Activated T-cell treated with anti-CD3 and anti-CD28 coated beads, Interleukin-2, amount 50 U/mL, for 4 hours (primary cell): ENCODE results near the gene MSTO1. TPM values are rescaled to one million over a fixed set of nuclear protein-coding genes. Genes with fewer than 3 reads are reported as not detected.
"Not testable (repeated sequence)": the region's sequence is repeated elsewhere in the genome, so short reads cannot be mapped to it uniquely, and the experiment has no call there.

ENCODE experiments used
- ATAC-seq, 2 donors: fragments of 200-7000 bp; cut with Tn5 transposase; one replicate each; pipeline ENCODE4 v1.10.0; 2021
- DNase-seq: peaks from one replicate; pipeline ENCODE4 v3.0.0-alpha.2; 2020
- H3K27me3 Mint-ChIP-seq: one replicate; pipeline ENCODE4 v1.8.0; 2021; ENCODE audit warnings: low read depth, mixed read lengths
- H3K36me3 Mint-ChIP-seq: one replicate; pipeline ENCODE4 v1.8.0; 2022; ENCODE audit warnings: mixed read lengths; ENCODE audit not compliant: insufficient read depth
- H3K4me1 Mint-ChIP-seq: one replicate; pipeline ENCODE4 v1.8.0; 2021; ENCODE audit warnings: low read depth, mixed read lengths
- H3K4me3 Mint-ChIP-seq: one replicate; pipeline ENCODE4 v1.8.0; 2021; ENCODE audit warnings: mild to moderate bottlenecking, moderate library complexity, mixed read lengths
- H3K9me3 Mint-ChIP-seq: one replicate; pipeline ENCODE4 v1.8.0; 2021; ENCODE audit warnings: mixed read lengths
- total RNA-seq, 3 donors: library from RNA; stranded (reverse); gene quantifications; one replicate each; pipeline ENCODE4 v1.2.1, GENCODE V29; 2021

Gene MSTO1
- total RNA-seq, 3 donors from 2014 or later: 133 to 139 (median 135) TPM

GRCh38 chr1:155645034-155645598 is 35.1 kb downstream of the MSTO1 start:
- Mint-ChIP-seq H3K4me1 (no peaks in the 10 kb centered on the region), H3K36me3 (peaks cover 3% of the 10 kb centered on the region), H3K27me3 (no peaks in the 10 kb centered on the region), H3K4me3 (no peak overlapping the region), H3K9me3 (peaks cover 11% of the 10 kb centered on the region)
- ATAC-seq: no peak
- DNase-seq: no peak

GRCh38 chr1:155645648-155646047 is 35.6 kb downstream of the MSTO1 start:
- no peaks in the 10 kb centered on the region for H3K4me1 Mint-ChIP-seq
- DNase-seq (no peak), ATAC-seq (no peak)
- no peak overlapping the region for H3K4me3 Mint-ChIP-seq
- H3K36me3 Mint-ChIP-seq: peaks cover 3% of the 10 kb centered on the region
- no peaks in the 10 kb centered on the region for H3K27me3 Mint-ChIP-seq
- H3K9me3 Mint-ChIP-seq: peaks cover 11% of the 10 kb centered on the region

- Mint-ChIP-seq H3K27me3 (no peaks in the 10 kb centered on the region), H3K9me3 (peaks cover 11% of the 10 kb centered on the region), H3K36me3 (peaks cover 3% of the 10 kb centered on the region), H3K4me1 (no peaks in the 10 kb centered on the region), H3K4me3 (no peak overlapping the region)
- ATAC-seq (no peak), DNase-seq (no peak)
Measured at GRCh38 chr1:155646307-155646706, 36.3 kb downstream of the MSTO1 start.

- Mint-ChIP-seq H3K4me3 (no peak overlapping the region), H3K9me3 (no peaks in the 10 kb centered on the region), H3K36me3 (no peaks in the 10 kb centered on the region), H3K27me3 (no peaks in the 10 kb centered on the region), H3K4me1 (no peaks in the 10 kb centered on the region)
- ATAC-seq: no peak
- no peak for DNase-seq
Measured at GRCh38 chr1:155648207-155649147, 38.5 kb downstream of the MSTO1 start.

GRCh38 chr1:155649676-155650075 is 39.7 kb downstream of the MSTO1 start:
- H3K36me3 Mint-ChIP-seq: no peaks in the 10 kb centered on the region
- ATAC-seq: no peak
- no peaks in the 10 kb centered on the region for H3K9me3 Mint-ChIP-seq
- no peaks in the 10 kb centered on the region for H3K4me1 Mint-ChIP-seq
- DNase-seq: no peak
- no peak overlapping the region for H3K4me3 Mint-ChIP-seq
- H3K27me3 Mint-ChIP-seq: no peaks in the 10 kb centered on the region

- ATAC-seq (no peak), DNase-seq (no peak)
- Mint-ChIP-seq H3K36me3 (no peaks in the 10 kb centered on the region), H3K27me3 (no peaks in the 10 kb centered on the region), H3K4me3 (no peak overlapping the region), H3K4me1 (no peaks in the 10 kb centered on the region), H3K9me3 (no peaks in the 10 kb centered on the region)
Measured at GRCh38 chr1:155650231-155650757, 40.3 kb downstream of the MSTO1 start.

- Mint-ChIP-seq H3K27me3 (no peaks in the 10 kb centered on the region), H3K4me3 (no peak overlapping the region), H3K4me1 (no peaks in the 10 kb centered on the region), H3K9me3 (no peaks in the 10 kb centered on the region), H3K36me3 (no peaks in the 10 kb centered on the region)
- DNase-seq (no peak), ATAC-seq (no peak)
Measured at GRCh38 chr1:155651861-155652661, 42.0 kb downstream of the MSTO1 start.

GRCh38 chr1:155652951-155653350 is 42.9 kb downstream of the MSTO1 start:
- H3K4me3 Mint-ChIP-seq: no peak overlapping the region
- no peak for DNase-seq
- H3K4me1 Mint-ChIP-seq: no peaks in the 10 kb centered on the region
- no peak for ATAC-seq
- no peaks in the 10 kb centered on the region for H3K9me3 Mint-ChIP-seq
- peaks cover 3% of the 10 kb centered on the region for H3K36me3 Mint-ChIP-seq
- H3K27me3 Mint-ChIP-seq: no peaks in the 10 kb centered on the region

- Mint-ChIP-seq H3K27me3 (no peaks in the 10 kb centered on the region), H3K9me3 (no peaks in the 10 kb centered on the region), H3K4me3 (no peak overlapping the region), H3K4me1 (no peaks in the 10 kb centered on the region), H3K36me3 (peaks cover 32% of the 10 kb centered on the region)
- no peak for ATAC-seq
- DNase-seq: no peak
Measured at GRCh38 chr1:155657463-155657862, 47.4 kb downstream of the MSTO1 start.

GRCh38 chr1:155661239-155661638 is 51.2 kb downstream of the MSTO1 start:
- peaks cover 37% of the 10 kb centered on the region for H3K36me3 Mint-ChIP-seq
- H3K27me3 Mint-ChIP-seq, ATAC-seq, H3K9me3 Mint-ChIP-seq, DNase-seq, H3K4me3 Mint-ChIP-seq, H3K4me1 Mint-ChIP-seq: not testable (repeated sequence)

Other genes with a start within 250 kb of the MSTO1 start
- gene ASH1L, start 47.4 kb upstream of the MSTO1 start, total RNA-seq: 10 to 100 TPM; 23.9 to 27.7 (median 25.5) TPM
- gene YY1AP1, start 78.6 kb downstream of the MSTO1 start, total RNA-seq: 10 to 100 TPM; 44.9 to 52.7 (median 50.1) TPM
- 100 to 1,000 TPM; 194 to 197 (median 196) TPM for gene DAP3, start 78.9 kb downstream of the MSTO1 start, total RNA-seq
- 10 to 100 TPM; 42.6 to 48.4 (median 47.8) TPM for gene GON4L, start 247.0 kb downstream of the MSTO1 start, total RNA-seq
- gene SYT11, start 249.3 kb downstream of the MSTO1 start, total RNA-seq: 1 to 10 TPM; 4.6 to 8.0 (median 5.4) TPM